H9 (cell line): ENCODE data around the gene CXCL8. TPM values are rescaled to one million over a fixed set of nuclear protein-coding genes. Genes with fewer than 3 reads are reported as not detected.
A peak's percentile ranks its signal among the peaks of the same experiment; 100 is the strongest.

ENCODE experiments used
- DNase-seq: peaks from one replicate; pipeline ENCODE4 v3.0.0-alpha.2; 2017
- H2AFZ ChIP-seq: one replicate; pipeline ENCODE4 v1.6.1; 2013; ENCODE audit warnings: mild to moderate bottlenecking, low read length, control low read depth, moderate library complexity
- H2AK5ac ChIP-seq: 2 replicates; pipeline ENCODE4 v1.6.1; 2013; ENCODE audit warnings: low read length, control low read depth, mixed read lengths; ENCODE audit not compliant: insufficient read length
- H2BK120ac ChIP-seq: one replicate; pipeline ENCODE4 v1.6.1; 2013; ENCODE audit warnings: low read depth, mild to moderate bottlenecking, low read length, control low read depth, inconsistent platforms; ENCODE audit not compliant: poor library complexity, severe bottlenecking
- H2BK12ac ChIP-seq: 2 replicates; pipeline ENCODE4 v1.6.1; 2013; ENCODE audit warnings: low read length, control low read depth, mixed read lengths, low read depth; ENCODE audit not compliant: insufficient read length
- H2BK15ac ChIP-seq: 2 replicates; pipeline ENCODE4 v1.6.1; 2013; ENCODE audit warnings: low read depth, low read length, control low read depth
- H2BK20ac ChIP-seq: one replicate; pipeline ENCODE4 v1.6.1; 2013; ENCODE audit warnings: low read depth, mild to moderate bottlenecking, low read length, control low read depth, inconsistent platforms; ENCODE audit not compliant: poor library complexity, severe bottlenecking
- H2BK5ac ChIP-seq: 2 replicates; pipeline ENCODE4 v1.6.1; 2013; ENCODE audit warnings: low read length, control low read depth, mixed read lengths; ENCODE audit not compliant: insufficient read length
- H3K14ac ChIP-seq: 2 replicates; pipeline ENCODE4 v1.6.1; 2013; ENCODE audit warnings: low read length, control low read depth; ENCODE audit not compliant: insufficient read depth
- H3K18ac ChIP-seq: 2 replicates; pipeline ENCODE4 v1.6.1; 2013; ENCODE audit warnings: low read depth, mild to moderate bottlenecking, mixed read lengths, low read length, control low read depth; ENCODE audit not compliant: insufficient read length
- H3K23ac ChIP-seq: 2 replicates; pipeline ENCODE4 v1.6.1; 2013; ENCODE audit warnings: low read length, control low read depth, mixed read lengths, low read depth; ENCODE audit not compliant: insufficient read length
- H3K23me2 ChIP-seq: 2 replicates; pipeline ENCODE4 v1.6.1; 2013; ENCODE audit warnings: low read depth, mild to moderate bottlenecking, mixed read lengths, low read length, control low read depth; ENCODE audit not compliant: insufficient read length, poor library complexity, severe bottlenecking
- H3K27ac ChIP-seq: 2 replicates; pipeline ENCODE4 v1.5.1; 2013; ENCODE audit warnings: low read length, control low read depth, mixed read lengths, low read depth; ENCODE audit not compliant: insufficient read length
- H3K27me3 ChIP-seq: 2 replicates; pipeline ENCODE4 v1.6.1; 2013; ENCODE audit warnings: low read length, control low read depth, inconsistent platforms; ENCODE audit not compliant: insufficient read depth
- H3K4ac ChIP-seq: 2 replicates; pipeline ENCODE4 v1.6.1; 2013; ENCODE audit warnings: low read depth, mild to moderate bottlenecking, control low read depth, inconsistent platforms, low read length, moderate library complexity
- H3K4me1 ChIP-seq: 2 replicates; pipeline ENCODE4 v1.6.1; 2013; ENCODE audit warnings: low read length, control low read depth, inconsistent platforms; ENCODE audit not compliant: insufficient read depth
- H3K4me2 ChIP-seq: 2 replicates; pipeline ENCODE4 v1.6.1; 2013; ENCODE audit warnings: low read length, control low read depth, mixed read lengths; ENCODE audit not compliant: insufficient read length, insufficient read depth
- H3K56ac ChIP-seq: 2 replicates; pipeline ENCODE4 v1.6.1; 2013; ENCODE audit warnings: low read depth, mild to moderate bottlenecking, mixed read lengths, low read length, control low read depth; ENCODE audit not compliant: insufficient read length
- H3K79me1 ChIP-seq: 2 replicates; pipeline ENCODE4 v1.6.1; 2013; ENCODE audit warnings: low read depth, mild to moderate bottlenecking, moderate library complexity, low read length, control low read depth, inconsistent platforms; ENCODE audit not compliant: insufficient read depth, poor library complexity, severe bottlenecking
- H3K79me2 ChIP-seq: 2 replicates; pipeline ENCODE4 v1.6.1; 2013; ENCODE audit warnings: low read length, control low read depth, inconsistent platforms; ENCODE audit not compliant: insufficient read depth
- H3K9ac ChIP-seq: 2 replicates; pipeline ENCODE4 v1.6.1; 2013; ENCODE audit warnings: low read length, control low read depth, mixed read lengths; ENCODE audit not compliant: insufficient read length; ENCODE audit errors: extremely low read depth
- H3K9me3 ChIP-seq: one replicate; pipeline ENCODE4 v1.6.1; 2013; ENCODE audit warnings: low read depth, low read length, inconsistent platforms; ENCODE audit not compliant: control insufficient read depth
- H3T11ph ChIP-seq: one replicate; pipeline ENCODE4 v1.6.1; 2013; ENCODE audit warnings: mild to moderate bottlenecking, low read length, control low read depth, inconsistent platforms
- H4K20me1 ChIP-seq: one replicate; pipeline ENCODE4 v1.6.1; 2013; ENCODE audit not compliant: control insufficient read depth, insufficient read length, insufficient read depth
- H4K5ac ChIP-seq: 2 replicates; pipeline ENCODE4 v1.6.1; 2013; ENCODE audit warnings: low read depth, mild to moderate bottlenecking, mixed read lengths, low read length, control low read depth; ENCODE audit not compliant: insufficient read length
- H4K8ac ChIP-seq: replicated peaks from 2 replicates; pipeline ENCODE4 v1.6.1; 2013; ENCODE audit warnings: low read length, control low read depth, mixed read lengths, low read depth; ENCODE audit not compliant: insufficient read length
- H4K91ac ChIP-seq: 2 replicates; pipeline ENCODE4 v1.6.1; 2013; ENCODE audit warnings: low read depth, mild to moderate bottlenecking, moderate library complexity, mixed read lengths, low read length, control low read depth; ENCODE audit not compliant: insufficient read length
- H3K27ac Mint-ChIP-seq, 3 experiments: 2 replicates in 2 of 3; 3 replicates in 1 of 3; pipeline ENCODE4 v1.8.0; 2020 to 2021; ENCODE audit warnings: mixed read lengths in 3 of 3, mild to moderate bottlenecking in 1 of 3, moderate library complexity in 1 of 3
- H3K27me3 Mint-ChIP-seq: 2 replicates; pipeline ENCODE4 v1.8.0; 2021; ENCODE audit warnings: low read depth, mild to moderate bottlenecking, moderate library complexity, mixed read lengths
- H3K36me3 Mint-ChIP-seq, 3 experiments: 2 replicates in 2 of 3; 3 replicates in 1 of 3; pipeline ENCODE4 v1.8.0; 2020 to 2021; ENCODE audit warnings: low read depth in 3 of 3, mixed read lengths in 3 of 3; ENCODE audit not compliant: insufficient read depth in 1 of 3
- H3K4me1 Mint-ChIP-seq, 2 experiments: 2 replicates each; pipeline ENCODE4 v1.8.0; 2020; ENCODE audit warnings: mixed read lengths in 2 of 2
- H3K4me3 Mint-ChIP-seq, 2 experiments: 2 replicates in 1 of 2; 3 replicates in 1 of 2; pipeline ENCODE4 v1.8.0; 2020 to 2021; ENCODE audit warnings: mild to moderate bottlenecking in 2 of 2, mixed read lengths in 2 of 2, moderate library complexity in 1 of 2
- H3K9me3 Mint-ChIP-seq, 2 experiments: 2 replicates in 1 of 2; 3 replicates in 1 of 2; pipeline ENCODE4 v1.8.0; 2020; ENCODE audit warnings: mild to moderate bottlenecking in 2 of 2, mixed read lengths in 2 of 2, moderate library complexity in 1 of 2
- CTCF ChIP-seq: fragments of 200-600 bp; sonication (generic); conservative IDR thresholded peaks from 3 replicates; pipeline ENCODE4 v1.8.0; 2021; ENCODE audit warnings: antibody characterized with exemption, mild to moderate bottlenecking
- WGBS: extraction: QIAGEN DNeasy Blood & Tissue Kit; methylation state at CpG from one replicate; pipeline ENCODE4 v1.1.7; 2013; ENCODE audit warnings: missing lambda C conversion rate, low lambda C conversion rate, mixed read lengths; ENCODE audit not compliant: insufficient read length; ENCODE audit errors: extremely low coverage; 5-methylcytosine and 5-hydroxymethylcytosine counted together
- total RNA-seq: library from RNA; stranded (reverse); gene quantifications from 2 replicates; pipeline ENCODE4 v1.2.1, GENCODE V29; 2021

CXCL8 gene
- total RNA-seq, 1 experiment from 2014 or later = not detected

- Histone ChIP-seq H3K4me2 (no peak overlapping the region), H3K27me3 (no peaks in the 10 kb centered on the region), H3K79me2 (no peaks in the 10 kb centered on the region), H2AK5ac (no peak overlapping the region), H2BK120ac (no peak overlapping the region), H4K20me1 (no peaks in the 10 kb centered on the region), H3K23ac (no peak overlapping the region), H3K79me1 (no peaks in the 10 kb centered on the region), H3K4ac (no peak overlapping the region), H3K27ac (no peak overlapping the region), H3K18ac (no peak overlapping the region), H3K14ac (no peak overlapping the region), H3T11ph (no peak overlapping the region), H3K56ac (no peak overlapping the region), H3K9me3 (no peaks in the 10 kb centered on the region), H2BK20ac (no peak overlapping the region), H2BK5ac (no peak overlapping the region), H2AFZ (no peak overlapping the region), H3K9ac (no peak overlapping the region), H3K4me1 (no peaks in the 10 kb centered on the region), H3K23me2 (no peaks in the 10 kb centered on the region), H2BK12ac (no peak overlapping the region), H4K8ac (no peak overlapping the region), H2BK15ac (no peak overlapping the region), H4K91ac (no peak overlapping the region), H4K5ac (no peak overlapping the region)
- H3K27ac Mint-ChIP-seq = peak overlapping the region in 1 of 3 experiments; percentile 35; a peak in 1 of 7 replicates
- no peak for DNase-seq
- no peaks in the 10 kb centered on the region for H3K36me3 Mint-ChIP-seq
- no peaks in the 10 kb centered on the region for H3K4me1 Mint-ChIP-seq
- peaks cover 4% of the 10 kb centered on the region for H3K27me3 Mint-ChIP-seq
- no peak overlapping the region; a peak in 1 of 5 replicates for H3K4me3 Mint-ChIP-seq
- WGBS = no CpG with 5 or more reads among the region's 6 CpGs
- TF ChIP-seq CTCF = no peak
- no peaks in the 10 kb centered on the region; a peak in 1 of 5 replicates for H3K9me3 Mint-ChIP-seq
Observed at GRCh38 chr4:73763877-73764276, 23.5 kb downstream of the CXCL8 start.
